ENCODE measurements around the gene NR3C1. TPM values are rescaled to one million over a fixed set of nuclear protein-coding genes. Genes with fewer than 3 reads are reported as not detected.

The NR3C1 gene
- total and polyA plus RNA-seq, 2 donors (not counting 1 experiment from before 2014, with no cell fraction given): 17.6 to 218 TPM

DNA sequence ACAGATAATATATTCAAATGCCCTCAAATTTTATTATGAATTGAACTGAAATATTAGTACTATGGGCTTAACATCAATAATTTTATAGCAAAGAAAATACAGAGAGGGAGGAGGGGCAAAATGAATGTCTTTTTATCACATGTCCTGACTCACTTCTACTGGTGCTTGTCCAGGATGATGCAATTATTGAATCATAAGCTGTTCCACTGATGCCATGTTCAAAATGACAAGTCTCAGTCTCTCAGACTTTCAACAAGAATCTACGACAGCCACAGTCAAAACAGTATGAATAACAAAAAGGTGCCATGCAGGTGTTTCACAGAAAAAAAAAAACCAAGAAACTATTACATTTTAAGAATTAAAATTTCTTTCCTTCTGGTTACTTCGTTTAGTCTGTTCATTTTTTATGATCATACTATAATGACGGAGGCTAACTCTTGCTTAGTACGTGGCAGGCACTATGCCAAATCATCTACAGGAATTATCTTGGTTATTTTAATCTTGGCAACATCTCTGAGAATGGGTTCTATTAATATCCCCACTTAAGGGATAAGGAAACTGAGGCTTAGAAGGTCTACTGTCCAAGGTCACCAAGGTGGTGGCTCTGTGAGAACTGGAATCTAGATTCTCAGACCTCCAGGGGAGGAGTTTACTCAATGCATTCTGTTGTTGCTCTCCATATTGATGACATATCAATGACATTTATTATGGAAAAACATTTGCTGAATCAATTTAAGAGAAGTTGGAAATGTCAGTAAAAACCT is 61.5 kb downstream of the NR3C1 start:
- H3K4me2 ChIP-seq (replicated peaks; ENCODE audit: low read depth, low read length, poor library complexity, severe bottlenecking): no peak overlapping the region
- TF ChIP-seq EZH2 (IDR thresholded peaks at IDR 0.05; ENCODE audit: borderline replicate concordance, insufficient read depth, low read depth, low read length, poor library complexity, severe bottlenecking): no peak
- TF ChIP-seq, protein P1, sequence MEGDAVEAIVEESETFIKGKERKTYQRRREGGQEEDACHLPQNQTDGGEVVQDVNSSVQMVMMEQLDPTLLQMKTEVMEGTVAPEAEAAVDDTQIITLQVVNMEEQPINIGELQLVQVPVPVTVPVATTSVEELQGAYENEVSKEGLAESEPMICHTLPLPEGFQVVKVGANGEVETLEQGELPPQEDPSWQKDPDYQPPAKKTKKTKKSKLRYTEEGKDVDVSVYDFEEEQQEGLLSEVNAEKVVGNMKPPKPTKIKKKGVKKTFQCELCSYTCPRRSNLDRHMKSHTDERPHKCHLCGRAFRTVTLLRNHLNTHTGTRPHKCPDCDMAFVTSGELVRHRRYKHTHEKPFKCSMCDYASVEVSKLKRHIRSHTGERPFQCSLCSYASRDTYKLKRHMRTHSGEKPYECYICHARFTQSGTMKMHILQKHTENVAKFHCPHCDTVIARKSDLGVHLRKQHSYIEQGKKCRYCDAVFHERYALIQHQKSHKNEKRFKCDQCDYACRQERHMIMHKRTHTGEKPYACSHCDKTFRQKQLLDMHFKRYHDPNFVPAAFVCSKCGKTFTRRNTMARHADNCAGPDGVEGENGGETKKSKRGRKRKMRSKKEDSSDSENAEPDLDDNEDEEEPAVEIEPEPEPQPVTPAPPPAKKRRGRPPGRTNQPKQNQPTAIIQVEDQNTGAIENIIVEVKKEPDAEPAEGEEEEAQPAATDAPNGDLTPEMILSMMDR (IDR thresholded peaks at IDR 0.05): no peak
- H3K27me3 ChIP-seq (replicated peaks in 1 of 4; ENCODE audit: control extremely low read depth in 1 of 4, control insufficient read depth in 3 of 4, insufficient read depth in 4 of 4, low read length in 3 of 4): no peaks in the 10 kb centered on the region
- H3K9me3 ChIP-seq (ENCODE audit: control extremely low read depth in 1 of 3, control insufficient read depth in 2 of 3, insufficient read depth in 1 of 3, low read length in 2 of 3): no peaks in the 10 kb centered on the region
- ATAC-seq (ENCODE audit: low read depth) (no peak), DNase-seq (no peak)
- no peak overlapping the region for H2AFZ ChIP-seq (ENCODE audit: insufficient read depth, low read depth, low read length, poor library complexity, severe bottlenecking)
- no peak overlapping the region for H3K9ac ChIP-seq (ENCODE audit: low read length)
- peaks cover 93% of the 10 kb centered on the region for H3K79me2 ChIP-seq (ENCODE audit: control insufficient read depth, insufficient read depth, low read length)
- intact Hi-C loops (cut with micrococcal nuclease): loop anchor here (10.0 kb wide), 1 partner anchor 53 kb away; no protein-coding TSS in a partner anchor
- H3K4me3 ChIP-seq (ENCODE audit: control extremely low read depth in 1 of 5, extremely low read depth in 1 of 5, insufficient read depth in 1 of 5, low read depth in 2 of 5, low read length in 4 of 5): no peak overlapping the region
- H3K4me3 Mint-ChIP-seq: no peak overlapping the region
- no CpG with 5 or more reads among the region's 4 CpGs for WGBS (ENCODE audit: insufficient coverage)
- H3K4me1 Mint-ChIP-seq: peaks cover 45% of the 10 kb centered on the region
- H4K20me1 ChIP-seq (ENCODE audit: control insufficient read depth, insufficient read depth, low read length, poor library complexity, severe bottlenecking): peaks cover 67% of the 10 kb centered on the region
- no peaks in the 10 kb centered on the region for H3K36me3 ChIP-seq (replicated peaks in 1 of 2; ENCODE audit: control extremely low read depth in 1 of 2, control insufficient read depth in 1 of 2, extremely low read depth in 1 of 2, insufficient read depth in 2 of 2, low read length in 1 of 2)
- peaks cover 4 to 12% of the 10 kb centered on the region in 2 donors for H3K4me1 ChIP-seq (ENCODE audit: control insufficient read depth in 2 of 2, insufficient read depth in 2 of 2, low read length in 2 of 2)
- no peak overlapping the region for H3K27ac ChIP-seq (ENCODE audit: low read length in 2 of 2)
- H3K27ac Mint-ChIP-seq: no peak overlapping the region
- H3K9me3 Mint-ChIP-seq (ENCODE audit: insufficient read depth): no peaks in the 10 kb centered on the region
- CTCF ChIA-PET: no interaction called here
- H3K27me3 Mint-ChIP-seq: no peaks in the 10 kb centered on the region
- POLR2A ChIA-PET: no interaction called here
